SK-N-SH (cell line): Measurements from ENCODE around the gene PRKG1.

Experiments
- CTCF ChIP-seq: fragments of 200-600 bp; sonication (generic); IDR thresholded peaks from 2 replicates; pipeline ENCODE4 v1.6.1; 2017; ENCODE audit warnings: antibody characterized with exemption, mild to moderate bottlenecking, moderate library complexity
- EP300 ChIP-seq, 2 experiments: IDR thresholded peaks; 2 replicates each; pipeline versions ENCODE4 v1.4.0 to v1.6.1; 2012; ENCODE audit warnings: borderline replicate concordance in 1 of 2, low read depth in 1 of 2, low read length in 1 of 2
- EZH2phosphoT487 ChIP-seq: fragments of 200-600 bp; sonication (generic); IDR thresholded peaks from 2 replicates; pipeline ENCODE4 v1.6.1; 2017; ENCODE audit warnings: low read depth, mixed run types, mild to moderate bottlenecking, antibody characterized with exemption, moderate library complexity, borderline replicate concordance
- GABPA ChIP-seq: IDR thresholded peaks from 2 replicates; pipeline ENCODE4 v1.4.0; 2012; ENCODE audit warnings: low read depth, mild to moderate bottlenecking
- RFX5 ChIP-seq: IDR thresholded peaks from 2 replicates; pipeline ENCODE4 v1.6.1; 2012; ENCODE audit warnings: mild to moderate bottlenecking, improper control_type of control experiment, low read length

- TF ChIP-seq RFX5 (no peak), CTCF (no peak), EP300 (IDR thresholded peaks at IDR 0.05; ENCODE audit: borderline replicate concordance in 1 of 2, low read depth in 1 of 2, low read length in 1 of 2) (no peak), GABPA (no peak), EZH2phosphoT487 (no peak)
Observed at GRCh38 chr10:51786016-51786683, 711.9 kb downstream of the PRKG1 start.
